Measurements from ENCODE around the gene PPP2R5E.
"Not testable (repeated sequence)": the region's sequence is repeated elsewhere in the genome, so short reads cannot be mapped to it uniquely, and the experiment has no call there.

The PPP2R5E gene

DNA sequence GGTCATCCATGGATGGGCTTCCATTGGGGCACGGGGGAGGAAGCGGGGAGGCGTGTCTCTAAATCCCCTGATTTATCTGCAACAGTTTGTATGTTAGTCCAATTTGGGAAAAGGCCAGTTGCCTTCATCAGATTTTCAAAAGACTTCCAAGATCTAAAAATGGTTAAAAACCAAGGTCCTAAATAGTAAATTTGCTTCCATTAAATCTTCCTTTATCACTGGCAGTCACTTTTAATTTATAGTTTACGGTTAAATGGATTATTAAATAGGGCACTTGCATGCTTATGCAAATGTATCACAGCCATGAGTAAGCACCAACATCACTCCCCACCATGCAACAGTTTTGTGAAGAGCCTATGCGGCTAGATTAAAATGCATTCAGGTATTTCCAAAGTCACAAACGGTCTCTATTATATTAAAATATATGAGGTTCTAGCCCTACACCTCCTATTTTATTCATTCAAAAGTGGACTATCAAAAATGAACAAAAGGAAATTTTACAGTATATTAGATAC is 116.3 kb downstream of the PPP2R5E start:
- no peak for DNase-seq

DNA sequence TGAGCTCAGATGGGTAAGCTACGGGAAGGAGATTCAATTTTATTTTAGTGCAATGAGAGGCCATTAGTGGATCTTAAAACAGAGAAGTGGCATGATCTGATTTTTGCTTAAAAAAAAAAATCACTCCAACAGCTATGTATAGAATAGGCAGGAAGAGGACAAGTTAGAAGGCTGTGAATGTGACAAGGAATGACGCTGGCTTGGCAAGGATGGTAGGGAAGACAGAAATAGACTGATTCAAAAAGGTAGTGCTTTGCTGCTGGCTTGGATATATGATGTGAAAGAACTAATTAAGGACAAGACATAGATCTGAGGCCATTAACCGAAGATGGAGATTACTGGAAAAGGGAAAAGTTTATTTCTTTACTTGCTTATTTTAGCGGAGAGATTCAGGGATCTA is 119.3 kb downstream of the PPP2R5E start:
- DNase-seq, result no peak

DNA sequence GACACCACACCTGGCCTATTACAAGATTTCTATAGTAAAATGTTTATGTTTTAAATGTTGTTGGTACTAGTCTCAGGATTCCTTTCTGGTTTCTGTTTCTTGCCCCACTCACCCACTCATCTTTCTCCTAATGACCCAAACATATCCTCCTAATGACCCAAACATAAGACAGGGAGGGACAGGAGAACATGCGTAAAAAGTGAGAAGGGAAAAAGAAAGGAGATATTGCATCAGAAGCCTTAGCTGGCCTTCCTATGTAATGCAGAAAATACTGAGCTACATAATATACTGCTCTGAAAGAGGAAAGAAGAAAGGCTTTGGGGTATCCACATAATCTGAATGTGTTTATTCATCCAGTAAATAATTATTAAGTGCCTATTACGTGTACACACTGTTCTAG is 119.8 kb downstream of the PPP2R5E start:
- no peak for DNase-seq

DNA sequence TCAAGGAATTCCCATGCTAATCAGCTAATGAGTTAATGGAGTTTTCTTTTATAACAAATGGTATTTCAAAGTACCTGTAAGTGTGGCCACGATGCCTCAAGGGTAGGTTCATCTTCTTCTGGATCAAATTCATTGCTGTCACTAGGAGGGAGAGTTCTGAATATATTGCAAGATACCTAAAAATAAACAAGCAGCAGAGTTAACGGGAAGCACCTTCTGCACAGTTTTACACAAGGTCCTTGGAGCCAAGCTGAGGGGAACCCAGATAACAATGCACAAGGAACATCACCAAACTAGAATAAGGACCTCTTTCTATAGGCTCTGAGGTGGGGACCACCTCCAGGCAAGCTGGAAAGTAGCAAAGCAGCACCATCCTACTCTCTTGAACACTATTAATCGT is 121.3 kb downstream of the PPP2R5E start:
- no peak for DNase-seq

DNA sequence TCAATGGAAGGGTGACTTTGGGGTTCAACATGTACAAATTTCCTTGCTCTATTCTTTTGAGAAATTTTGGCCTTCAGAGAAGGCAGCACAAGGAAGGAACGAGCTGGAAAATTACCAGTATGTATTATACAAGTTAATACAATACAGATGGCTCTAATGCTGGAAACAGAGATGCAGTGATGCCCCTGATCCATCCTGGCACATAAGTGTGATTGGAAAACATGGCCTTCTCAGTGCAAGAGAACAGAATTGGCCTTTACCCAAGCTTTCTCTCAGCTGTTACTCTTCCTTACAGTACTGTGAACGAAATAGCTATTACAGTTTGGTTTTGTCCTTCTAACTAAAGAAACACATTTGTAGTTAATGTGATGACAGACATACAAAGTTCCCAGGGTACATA is 122.0 kb downstream of the PPP2R5E start:
- DNase-seq, result no peak

DNA sequence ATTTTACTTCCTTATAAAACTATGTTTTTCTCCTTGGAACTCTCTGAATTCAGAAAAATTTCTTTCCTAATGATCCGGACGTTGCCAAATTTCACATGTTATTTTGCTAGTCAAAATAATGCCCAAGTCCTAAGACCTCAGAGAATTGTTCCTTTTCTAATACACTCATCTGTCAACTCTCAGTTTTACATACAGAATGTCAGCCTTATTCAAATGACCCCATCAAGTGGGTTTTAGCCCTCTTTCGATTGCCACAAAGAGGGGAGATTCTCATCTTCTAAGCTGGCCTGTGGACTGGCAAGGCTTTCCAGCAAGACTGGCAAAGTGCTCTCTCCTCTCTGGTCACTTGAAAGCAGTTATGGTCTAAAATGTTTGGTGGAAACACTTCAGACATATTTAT is 125.2 kb downstream of the PPP2R5E start:
- DNase-seq, result no peak

DNA sequence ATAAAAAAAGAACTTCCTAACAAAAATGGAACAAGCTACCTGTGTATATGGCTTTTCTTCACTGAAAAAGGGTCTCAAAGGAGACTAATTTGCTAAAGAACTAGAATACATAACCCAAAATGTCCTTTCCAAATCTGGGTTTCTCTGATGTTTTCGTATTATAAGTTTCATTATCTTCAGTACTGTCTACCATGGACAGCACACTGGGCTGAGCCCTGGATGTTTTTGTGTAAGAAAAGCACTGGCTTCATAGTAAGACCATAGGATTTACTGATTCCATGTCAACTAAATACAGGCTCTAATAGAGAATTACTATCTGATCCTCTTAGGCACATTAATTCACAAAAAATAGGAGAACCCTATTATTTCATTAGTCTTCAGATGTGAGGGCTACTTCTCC is 130.2 kb downstream of the PPP2R5E start:
- no peak for DNase-seq

DNA sequence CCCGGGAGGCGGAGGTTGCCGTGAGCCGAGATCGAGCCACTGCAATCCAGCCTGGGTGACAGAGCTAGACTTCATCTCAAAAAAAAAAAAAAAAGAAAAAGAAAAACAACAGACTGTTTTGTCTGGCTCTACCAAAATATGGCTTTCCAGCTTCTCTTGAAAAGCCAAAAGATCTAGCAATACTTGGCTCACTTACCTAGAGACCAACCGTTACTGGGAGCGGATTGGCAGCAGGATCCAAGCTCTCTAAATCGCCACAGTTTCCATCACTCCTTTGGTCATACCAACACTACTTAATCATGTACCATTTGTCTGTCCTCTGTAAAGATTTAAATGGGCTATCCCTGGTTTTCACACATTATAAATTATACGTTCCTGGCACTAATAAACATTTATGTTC is 136.8 kb downstream of the PPP2R5E start:
- DNase-seq, result no peak

DNA sequence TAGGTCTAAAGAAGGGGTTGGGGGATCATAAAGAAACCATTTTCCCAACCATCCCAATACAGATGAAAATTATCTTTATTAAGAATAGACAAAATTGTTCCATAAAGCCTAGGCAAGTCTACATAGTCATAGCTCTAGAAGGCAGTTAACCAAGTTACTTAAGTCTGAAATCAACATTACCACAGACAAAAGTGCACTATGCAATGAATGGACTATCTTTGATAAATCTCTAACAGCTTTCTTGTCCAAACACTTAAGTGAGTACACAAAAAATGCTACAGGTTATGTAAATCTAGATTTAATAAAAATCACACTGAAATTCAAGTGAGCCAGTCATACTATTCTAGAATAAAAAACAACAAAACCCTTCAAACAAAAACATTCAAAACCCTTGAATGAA is 137.5 kb downstream of the PPP2R5E start:
- DNase-seq, result no peak

DNA sequence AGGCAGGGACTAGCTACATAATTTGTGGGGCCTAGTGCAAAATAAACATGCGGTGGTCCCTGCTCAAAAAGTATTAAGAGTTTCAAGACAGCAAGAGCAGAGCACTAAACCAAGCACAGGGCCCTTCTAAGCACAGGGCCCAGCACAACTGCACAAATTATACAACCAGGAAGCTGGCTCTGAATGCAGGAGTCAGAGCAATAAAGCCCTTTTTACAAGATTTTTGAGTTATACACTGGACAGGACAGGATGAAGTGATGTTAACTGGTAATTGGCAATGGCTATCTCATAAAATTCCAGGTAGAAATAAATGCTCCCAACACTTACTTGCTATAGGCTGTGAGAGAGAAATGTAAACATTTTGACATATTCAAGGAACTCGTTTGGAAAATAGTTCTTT is 138.3 kb downstream of the PPP2R5E start:
- DNase-seq, result no peak

DNA sequence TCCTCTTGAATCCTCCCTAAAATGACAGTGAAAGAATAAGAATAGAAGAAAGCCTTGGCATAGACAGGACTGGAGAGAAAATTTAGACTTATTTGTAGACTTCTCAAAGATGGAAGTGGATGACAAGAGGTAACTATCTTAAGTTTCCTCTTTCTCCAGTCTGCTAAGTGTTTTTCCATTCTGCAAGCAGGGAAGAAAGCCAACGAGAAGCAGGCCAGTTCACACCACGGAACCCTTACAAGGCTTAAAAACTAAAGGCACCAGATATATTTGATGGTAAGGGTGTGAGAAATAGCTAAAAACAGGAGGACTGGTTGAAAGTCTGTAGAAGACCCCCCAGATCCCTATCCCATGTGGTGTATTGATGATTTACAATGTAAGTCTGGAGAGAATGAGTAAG is 141.5 kb downstream of the PPP2R5E start:
- no peak for DNase-seq

DNA sequence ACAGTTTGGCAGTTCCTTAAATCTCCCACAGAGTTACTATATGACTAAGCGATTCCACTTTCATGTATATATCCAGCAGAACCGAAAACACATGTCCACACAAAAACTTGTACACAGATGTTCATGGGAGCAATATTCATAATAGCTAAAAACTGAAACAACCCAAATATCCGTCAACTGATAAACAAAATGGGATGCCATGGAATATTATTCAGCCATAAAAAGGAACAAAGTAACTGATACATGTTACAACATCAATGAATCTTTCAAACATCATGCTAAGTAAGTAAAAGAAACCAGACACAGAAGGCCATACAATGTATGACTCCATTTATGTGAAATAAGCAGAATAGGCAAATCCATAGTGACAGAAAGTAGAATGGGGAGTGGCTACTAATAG is 144.2 kb downstream of the PPP2R5E start:
- DNase-seq, result no peak

DNA sequence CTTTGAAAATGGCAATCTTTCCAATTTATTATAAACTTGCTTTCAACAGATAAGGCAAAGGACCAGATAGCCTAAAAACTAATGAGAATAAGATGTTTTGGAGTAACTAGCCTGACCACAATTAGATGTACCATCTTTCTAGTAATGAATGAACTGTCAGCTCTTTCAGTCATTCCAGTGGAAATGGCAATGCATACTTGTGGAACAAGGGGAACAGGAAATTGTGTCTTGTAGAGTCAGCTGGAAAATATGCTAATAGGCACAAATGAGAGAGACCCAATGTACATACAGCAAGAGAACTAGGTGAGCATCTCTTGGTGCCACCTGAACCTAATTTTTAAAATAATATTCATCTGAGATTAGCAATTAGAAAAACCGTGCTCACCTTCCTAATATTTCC is 148.3 kb downstream of the PPP2R5E start:
- no peak for DNase-seq

DNA sequence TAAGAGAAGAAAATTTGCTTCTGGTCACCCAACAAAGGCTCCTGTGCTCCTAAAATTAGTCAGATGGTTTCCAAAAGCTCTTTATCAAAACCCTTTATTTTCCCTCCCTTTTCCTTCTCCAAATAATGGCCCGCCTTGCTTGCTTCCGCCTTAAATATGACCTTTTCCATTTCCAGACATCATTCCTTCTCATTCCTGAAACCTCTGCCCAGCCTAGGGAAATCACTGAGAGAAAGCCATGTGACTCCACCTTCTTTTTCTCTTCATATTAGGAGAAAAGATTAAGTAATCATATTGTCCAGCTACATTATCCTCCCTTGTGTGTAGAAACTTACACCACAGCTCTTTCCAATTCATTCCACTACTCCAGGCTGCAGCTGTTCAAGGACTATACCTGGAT is 148.7 kb downstream of the PPP2R5E start:
- DNase-seq, result no peak

DNA sequence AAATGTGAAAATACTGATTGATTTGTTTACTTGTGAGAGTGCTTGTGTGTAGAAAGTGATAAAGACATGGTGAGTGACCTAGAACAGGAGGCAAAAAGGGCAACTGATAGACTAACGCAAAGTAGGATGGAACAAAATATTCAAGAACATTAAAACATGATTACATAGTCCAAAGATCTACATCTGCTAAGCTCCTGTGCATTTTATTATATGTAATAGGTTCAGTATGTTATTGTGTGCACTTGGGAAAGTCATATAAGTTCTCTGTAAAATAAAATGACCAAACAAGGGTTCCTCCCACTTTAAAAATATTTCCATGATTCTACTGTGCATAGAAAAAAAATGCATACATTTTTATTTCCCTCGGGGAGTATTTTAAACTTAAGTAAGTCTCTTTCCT is 150.2 kb downstream of the PPP2R5E start:
- DNase-seq, result no peak

DNA sequence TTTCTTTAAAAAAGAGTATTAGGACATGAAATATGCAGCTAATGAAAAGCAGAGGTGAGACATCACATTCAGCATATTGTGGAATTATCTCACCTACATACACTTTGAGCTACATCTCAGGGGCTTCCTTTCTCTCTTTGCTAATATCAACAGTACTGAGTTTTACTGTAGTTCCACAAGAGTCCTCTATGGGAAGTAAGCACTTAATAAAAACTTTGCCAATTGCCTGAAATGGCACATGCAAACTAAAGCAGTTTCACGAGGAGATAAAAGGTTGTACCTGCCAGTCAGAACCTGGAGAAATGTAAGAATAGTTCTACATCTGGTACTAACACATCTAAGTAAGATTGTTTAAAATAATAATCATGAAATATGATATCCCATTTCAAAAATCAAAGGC is 150.9 kb downstream of the PPP2R5E start:
- DNase-seq, result no peak

DNA sequence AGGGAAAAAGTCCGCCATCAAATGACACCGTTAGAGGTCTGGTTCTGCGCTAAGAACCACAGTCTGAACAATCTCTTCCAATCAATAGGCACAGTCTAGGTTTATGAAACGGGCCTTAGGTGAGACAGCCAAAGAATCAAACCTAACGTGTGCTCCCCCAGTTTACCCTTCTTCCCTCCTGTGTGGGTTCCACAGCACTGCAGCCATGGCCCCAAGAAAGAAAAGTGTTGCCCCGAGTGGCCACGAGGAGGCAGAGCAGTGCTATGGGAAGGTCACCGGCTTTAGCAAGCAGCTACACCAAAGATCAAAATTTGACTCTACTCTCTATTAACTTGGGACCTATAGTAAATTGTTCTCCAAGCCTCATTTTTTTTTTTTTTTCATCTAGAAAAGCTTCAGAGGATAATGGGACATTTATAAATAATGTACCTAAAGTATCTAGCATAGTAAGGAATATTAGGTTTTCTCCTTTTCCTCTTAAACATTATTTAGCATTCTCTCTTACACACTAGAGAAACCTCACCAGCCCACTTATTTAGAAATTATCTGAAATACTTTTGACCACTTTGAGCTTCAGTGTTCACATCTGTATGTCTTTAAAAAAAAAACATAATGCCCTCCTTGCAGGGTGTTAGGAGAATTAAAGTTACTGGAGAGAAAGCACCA is 154.3 kb downstream of the PPP2R5E start:
- DNase-seq, result peak; percentile 62

DNA sequence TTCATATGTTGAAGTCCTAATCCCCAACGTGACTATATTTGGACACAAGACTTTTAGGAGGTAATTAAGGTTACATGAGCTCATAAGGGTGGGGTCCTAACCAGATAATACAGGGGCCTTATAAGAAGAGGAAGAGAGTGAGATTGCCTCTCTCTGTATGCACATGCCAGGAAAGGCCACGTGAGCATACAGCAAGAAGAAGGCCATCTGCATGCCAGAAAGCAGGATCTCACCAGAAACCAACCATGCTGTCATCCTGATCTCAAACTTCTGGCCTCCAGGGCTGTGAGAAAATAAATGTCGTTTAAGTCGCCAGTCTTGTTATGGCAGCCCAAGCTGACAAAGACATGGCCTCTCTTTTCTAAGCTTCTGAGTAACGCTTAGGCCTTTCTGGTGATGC is 155.5 kb downstream of the PPP2R5E start:
- no peak for DNase-seq

DNA sequence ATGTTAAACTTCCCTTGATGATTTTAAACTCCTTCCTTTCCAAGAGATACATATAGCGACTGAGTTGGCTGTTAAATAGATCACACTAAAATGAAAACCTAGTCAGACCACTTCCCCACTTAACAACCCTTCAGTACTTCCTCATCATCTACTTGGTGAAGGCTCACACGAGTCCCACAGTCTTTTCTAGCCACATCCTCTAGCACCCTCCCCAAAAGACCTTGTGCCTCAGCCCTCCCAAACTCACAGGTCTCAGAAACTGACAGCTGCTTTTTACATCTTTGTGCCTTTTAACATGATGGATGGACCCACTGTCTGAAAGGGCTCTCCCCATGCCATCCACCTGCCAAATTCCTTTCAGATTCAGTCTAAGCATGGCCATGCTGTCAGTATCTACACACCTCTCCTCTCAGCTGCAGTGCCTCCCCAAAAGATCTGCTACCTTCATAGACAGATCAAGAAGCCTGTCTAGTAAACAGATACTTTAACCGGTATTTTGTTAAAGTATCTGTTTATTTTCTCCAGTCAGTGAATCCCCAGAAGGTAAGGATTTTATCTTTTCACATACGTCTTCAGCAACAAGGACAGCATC is 159.3 kb downstream of the PPP2R5E start:
- peak; percentile 19 for DNase-seq

DNA sequence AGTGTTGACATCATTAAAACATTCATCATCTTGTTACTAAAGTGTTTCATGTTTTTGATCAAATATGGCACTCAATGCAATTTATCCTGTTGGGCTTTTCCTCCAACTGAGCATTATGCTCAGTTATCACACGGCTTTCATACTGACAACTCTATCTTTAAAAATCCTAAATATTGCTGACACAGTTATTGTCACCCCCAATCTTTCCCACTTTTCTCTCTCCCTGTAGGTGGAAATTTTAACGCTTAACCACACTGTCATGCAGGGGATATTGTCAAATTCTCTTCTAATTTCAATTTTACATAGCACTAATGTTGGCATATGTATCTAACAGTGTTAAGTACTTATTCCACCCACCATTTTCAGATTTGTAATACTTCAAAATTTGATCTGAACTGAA is 164.7 kb downstream of the PPP2R5E start:
- DNase-seq, result no peak

DNA sequence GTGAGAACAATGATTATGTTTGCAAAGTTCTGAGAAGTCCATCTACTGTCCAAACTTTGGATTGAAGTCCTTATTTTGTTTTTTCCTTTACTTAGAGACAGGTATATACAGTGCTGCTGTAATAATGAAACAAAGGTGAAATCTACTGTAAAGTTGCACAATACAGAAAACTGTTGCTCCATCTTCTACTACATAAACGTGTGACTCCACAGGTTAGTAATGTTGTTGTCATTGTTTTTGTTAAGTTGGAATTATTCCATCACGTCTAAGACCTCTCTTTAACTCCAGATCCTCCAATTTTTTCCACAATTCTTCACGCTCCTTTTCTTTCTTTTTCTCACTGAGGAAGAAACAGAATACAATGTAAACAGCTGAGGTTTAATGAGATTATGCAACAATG is 167.4 kb downstream of the PPP2R5E start:
- no peak for DNase-seq

DNA sequence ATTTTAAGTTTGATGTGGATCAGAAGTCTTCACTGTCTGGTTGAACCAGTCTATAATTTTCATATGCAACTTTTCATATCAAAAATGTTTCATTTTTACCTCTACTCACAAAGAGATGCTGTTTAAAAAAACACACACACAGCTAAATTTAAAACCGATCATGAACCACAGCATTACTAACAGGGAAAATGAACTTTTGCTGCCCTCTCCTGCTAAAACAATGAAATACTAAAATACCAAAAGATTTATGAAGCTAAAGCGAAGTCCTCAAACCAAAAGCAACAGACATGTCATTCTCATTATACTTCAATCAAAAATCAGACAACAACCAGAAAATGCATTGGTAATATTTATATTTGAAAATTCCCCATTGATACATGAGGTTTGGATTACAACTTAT is 171.6 kb downstream of the PPP2R5E start:
- DNase-seq, result not testable (repeated sequence)

DNA sequence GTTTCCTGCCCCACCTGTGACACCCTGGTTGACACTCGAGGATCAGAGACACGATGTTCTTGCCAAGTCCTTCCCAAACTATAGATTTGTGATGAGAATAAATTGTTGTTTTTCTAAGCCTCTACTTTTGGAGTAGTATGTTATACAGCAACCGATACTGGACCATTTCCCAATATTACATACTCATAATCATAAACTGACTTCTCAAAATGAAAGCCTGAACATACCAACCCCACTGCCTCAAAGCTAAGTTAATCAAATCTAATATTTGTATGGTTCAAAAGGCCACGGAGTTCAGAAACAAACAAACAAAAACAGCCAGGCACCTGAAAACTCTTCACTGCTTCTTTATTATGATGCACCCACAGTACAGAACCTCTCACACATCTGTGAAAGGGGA is 172.1 kb downstream of the PPP2R5E start:
- DNase-seq, result no peak

DNA sequence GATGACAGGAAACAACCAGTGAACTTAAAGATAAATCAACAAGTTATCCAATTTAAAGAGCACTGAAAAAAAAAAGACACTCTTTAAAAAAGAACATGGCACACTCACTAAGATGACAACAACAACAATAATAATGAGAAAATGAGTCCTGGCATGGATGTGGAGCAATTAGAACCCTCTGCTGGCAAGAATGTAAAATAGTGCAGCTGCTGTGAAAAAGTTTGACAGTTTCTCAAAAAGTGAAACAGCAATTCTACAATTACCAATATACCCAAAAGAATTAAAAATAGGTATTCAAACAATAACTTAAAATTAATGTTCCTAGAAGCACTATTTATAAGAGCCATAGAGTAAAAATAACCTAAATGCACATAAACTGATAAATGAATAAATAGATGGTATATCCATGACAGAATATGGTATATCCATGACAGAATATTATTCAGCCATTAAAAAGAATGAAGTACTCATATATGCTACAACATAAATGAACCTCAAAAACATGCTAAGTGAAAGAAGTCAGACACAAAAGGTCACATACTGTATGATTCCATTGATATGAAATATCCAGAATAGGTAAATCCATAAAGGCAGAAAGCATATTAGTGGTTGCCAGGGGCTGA is 175.3 kb downstream of the PPP2R5E start:
- no peak for DNase-seq

DNA sequence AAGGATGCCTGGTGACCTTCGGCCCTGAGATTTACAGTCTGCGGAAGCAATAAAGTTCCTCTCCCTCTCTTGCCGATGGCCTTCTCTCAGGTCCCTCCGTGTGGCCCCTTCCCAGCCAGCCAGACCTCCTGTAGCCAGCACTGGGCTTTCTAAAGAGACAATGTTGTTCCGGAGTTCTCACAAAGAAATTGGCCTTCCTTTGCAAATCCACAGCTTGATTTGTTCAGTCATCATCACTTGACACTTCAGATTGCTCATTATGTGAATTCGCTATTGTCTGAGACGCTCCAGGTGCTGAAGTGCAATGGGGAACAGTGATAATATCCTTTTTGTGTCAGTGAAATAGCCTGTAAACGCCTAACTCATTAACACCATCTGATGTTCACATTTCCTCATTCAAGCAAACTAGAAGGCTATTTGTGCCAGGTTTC is 180.8 kb downstream of the PPP2R5E start:
- DNase-seq, result no peak

Measured in stimulated activated CD4-positive, alpha-beta T cell treated with anti-CD3 and anti-CD28 coated beads, Interleukin-4, amount 100 ng/mL, for 24 hours (primary cell).